Lung (tissue), 12 donors: ENCODE data around the gene RHOJ. TPM values are rescaled to one million over a fixed set of nuclear protein-coding genes. Genes with fewer than 3 reads are reported as not detected.

Experiments used
- ATAC-seq: fragments of 200-7000 bp; cut with Tn5 transposase; one replicate; pipeline ENCODE4 v1.9.1; 2020; ENCODE audit warnings: moderate number of reproducible peaks; ENCODE audit not compliant: insufficient read depth, low FRiP score
- DNase-seq, 3 donors: peaks; one replicate each; pipeline ENCODE4 v3.0.0-alpha.2; 2013 to 2017
- H3K27ac ChIP-seq, 2 donors: one replicate each; pipeline ENCODE4 v1.5.1; 2013; ENCODE audit warnings: mild to moderate bottlenecking in 2 of 2, moderate library complexity in 2 of 2, control low read depth in 1 of 2, inconsistent platforms in 1 of 2, low read depth in 1 of 2, low read length in 1 of 2
- H3K27me3 ChIP-seq, 3 donors: one replicate each; pipeline ENCODE4 v1.5.1; 2013; ENCODE audit warnings: low read length in 2 of 3; ENCODE audit not compliant: control insufficient read depth in 3 of 3, insufficient read depth in 3 of 3
- H3K36me3 ChIP-seq, 4 donors: one replicate each; pipeline ENCODE4 v1.5.1; 2013; ENCODE audit warnings: low read length in 4 of 4, mild to moderate bottlenecking in 1 of 4, moderate library complexity in 1 of 4; ENCODE audit not compliant: control insufficient read depth in 4 of 4, insufficient read depth in 4 of 4
- H3K4me1 ChIP-seq, 5 donors: one replicate each; pipeline ENCODE4 v1.5.1; 2013; ENCODE audit warnings: low read length in 5 of 5, mild to moderate bottlenecking in 2 of 5, moderate library complexity in 1 of 5; ENCODE audit not compliant: control insufficient read depth in 5 of 5, insufficient read depth in 5 of 5
- H3K4me3 ChIP-seq: one replicate; pipeline ENCODE4 v1.5.1; 2013; ENCODE audit warnings: mild to moderate bottlenecking, control low read depth, moderate library complexity
- H3K9ac ChIP-seq, 2 donors: one replicate each; pipeline ENCODE4 v1.5.1; 2013; ENCODE audit warnings: low read length in 2 of 2, control low read depth in 1 of 2; ENCODE audit not compliant: insufficient read depth in 1 of 2
- H3K9me3 ChIP-seq, 4 donors: one replicate each; pipeline ENCODE4 v1.5.1; 2013; ENCODE audit warnings: low read length in 3 of 4, mild to moderate bottlenecking in 1 of 4, moderate library complexity in 1 of 4; ENCODE audit not compliant: control insufficient read depth in 4 of 4, insufficient read depth in 3 of 4
- CTCF ChIP-seq: IDR thresholded peaks from 2 replicates; pipeline ENCODE4 v1.5.1; 2012; ENCODE audit warnings: mild to moderate bottlenecking; ENCODE audit errors: control extremely low read depth, extremely low read depth
- WGBS, 2 donors: extraction: QIAGEN DNeasy Blood & Tissue Kit; methylation state at CpG; one replicate each; pipeline ENCODE4 v1.1.7; 2013; 5-methylcytosine and 5-hydroxymethylcytosine counted together
- polyA plus RNA-seq, 2 donors: library from polyadenylated mRNA; stranded (reverse); fragments of 200-250 nt; gene quantifications; one replicate each; pipeline ENCODE4 v1.2.1, GENCODE V29; 2013
- total RNA-seq, 2 donors: library from RNA; depleted of rRNA in 1 of 2; stranded (reverse); fragments of >200 nt in 1 of 2; gene quantifications; one replicate each; pipeline ENCODE4 v1.2.1, GENCODE V29; 2014 to 2021
- donor health status: control.
- donor health status: control.
- donor health status: Bipolar disorder and iron deficiency.
- donor health status: healthy.
- donor health status: DM: yes; HTN: yes; CAD: no.

Gene RHOJ
- total and polyA plus RNA-seq, 4 donors = 10.2 to 25.7 (median 17.8) TPM

- ATAC-seq (no peak), DNase-seq (peak in 2 of 3 donors; percentile 32 to 57)
- WGBS, 2 donors = 53 to 69% methylated on average over 3 of the region's 3 CpGs
- Histone ChIP-seq H3K4me1 (peaks cover 0 to 44% (median 9%) of the 10 kb centered on the region in 5 donors), H3K27ac (peak overlapping the region in 1 of 2 donors; percentile 46), H3K9me3 (peaks cover 0 to 5% (median 0%) of the 10 kb centered on the region in 4 donors), H3K4me3 (no peak overlapping the region), H3K9ac (no peak overlapping the region), H3K36me3 (peaks cover 0 to 2% (median 0%) of the 10 kb centered on the region in 4 donors), H3K27me3 (no peaks in the 10 kb centered on the region)
- no peak for TF ChIP-seq CTCF
Measured at GRCh38 chr14:63273129-63273528, 68.9 kb downstream of the RHOJ start.

- DNase-seq = peak; percentile 39 to 87 (median 80)
- H3K9me3 ChIP-seq = peaks cover 0 to 5% (median 0%) of the 10 kb centered on the region in 4 donors
- no peak overlapping the region for H3K4me3 ChIP-seq
- TF ChIP-seq CTCF = no peak
- H3K27ac ChIP-seq = peak overlapping the region in 1 of 2 donors; percentile 46
- H3K9ac ChIP-seq = no peak overlapping the region
- peaks cover 0 to 41% (median 9%) of the 10 kb centered on the region in 5 donors for H3K4me1 ChIP-seq
- ATAC-seq = no peak
- H3K27me3 ChIP-seq = no peaks in the 10 kb centered on the region
- 89 to 92% methylated on average over 8 of the region's 8 CpGs for WGBS, 2 donors
- H3K36me3 ChIP-seq = peaks cover 0 to 2% (median 0%) of the 10 kb centered on the region in 4 donors
Measured at GRCh38 chr14:63273717-63274655, 69.7 kb downstream of the RHOJ start.

GRCh38 chr14:63275611-63276010 lies 71.4 kb downstream of the RHOJ start:
- no peak for TF ChIP-seq CTCF
- ATAC-seq = no peak
- 76 to 92% methylated on average over 3 of the region's 3 CpGs for WGBS, 2 donors

More at GRCh38 chr14:63275611-63276010, 71.4 kb downstream of the RHOJ start:
- DNase-seq = no peak
- Histone ChIP-seq H3K9me3 (peaks cover 0 to 5% (median 0%) of the 10 kb centered on the region in 4 donors), H3K27ac (no peak overlapping the region), H3K27me3 (no peaks in the 10 kb centered on the region), H3K9ac (no peak overlapping the region), H3K4me3 (no peak overlapping the region), H3K4me1 (peaks cover 0 to 32% (median 7%) of the 10 kb centered on the region in 5 donors), H3K36me3 (peaks cover 0 to 3% (median 0%) of the 10 kb centered on the region in 4 donors)
